Measurements from ENCODE around the gene VSIG10L2.

Gene VSIG10L2

GRCh38 chr11:125929445-125930075, 16.3 kb upstream of the VSIG10L2 start:
- no peak for DNase-seq (ENCODE audit: low read depth)

GRCh38 chr11:125930076-125930450, 15.8 kb upstream of the VSIG10L2 start:
- DNase-seq (ENCODE audit: low read depth) = no peak

DNA sequence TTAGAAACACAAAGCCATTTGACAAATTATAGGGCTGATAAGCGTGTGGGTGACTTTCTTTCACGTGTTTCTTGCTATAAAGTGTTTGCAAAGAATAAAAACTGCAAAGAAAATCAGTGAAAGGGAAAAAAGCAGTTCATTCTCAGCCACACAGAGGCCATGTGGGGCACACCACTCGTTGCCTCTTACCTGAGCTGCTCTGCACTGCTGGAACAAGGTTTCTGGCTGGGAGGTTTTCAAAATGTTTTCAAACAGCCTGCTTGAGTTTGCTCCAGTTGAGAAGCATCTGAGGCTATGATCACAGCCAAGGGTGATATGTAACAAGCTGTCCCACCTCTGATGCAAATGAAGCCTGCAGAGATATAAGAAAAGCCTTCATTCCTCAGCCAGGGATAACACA, 14.7 kb upstream of the VSIG10L2 start:
- DNase-seq (ENCODE audit: low read depth) = no peak

DNA sequence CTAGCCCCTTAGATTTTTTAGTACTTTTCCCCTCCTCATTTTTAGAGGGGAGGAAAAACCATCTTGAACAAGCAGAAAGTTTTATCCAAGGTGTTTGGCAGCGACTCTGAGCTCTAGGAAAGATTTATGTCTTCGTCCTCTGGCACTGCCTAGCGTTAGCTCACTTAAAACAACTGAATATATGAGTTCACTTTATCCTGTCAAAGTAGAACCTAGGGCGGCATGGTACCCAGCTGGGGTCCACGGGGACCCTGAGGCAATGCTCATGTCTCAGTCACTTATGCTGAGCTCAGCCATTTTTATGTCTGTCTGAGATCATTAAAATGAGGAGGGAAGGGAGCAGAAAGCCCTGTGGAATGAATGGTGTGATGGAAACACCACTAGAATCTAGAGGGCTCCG, 14.2 kb upstream of the VSIG10L2 start:
- no peak for DNase-seq (ENCODE audit: low read depth)

DNA sequence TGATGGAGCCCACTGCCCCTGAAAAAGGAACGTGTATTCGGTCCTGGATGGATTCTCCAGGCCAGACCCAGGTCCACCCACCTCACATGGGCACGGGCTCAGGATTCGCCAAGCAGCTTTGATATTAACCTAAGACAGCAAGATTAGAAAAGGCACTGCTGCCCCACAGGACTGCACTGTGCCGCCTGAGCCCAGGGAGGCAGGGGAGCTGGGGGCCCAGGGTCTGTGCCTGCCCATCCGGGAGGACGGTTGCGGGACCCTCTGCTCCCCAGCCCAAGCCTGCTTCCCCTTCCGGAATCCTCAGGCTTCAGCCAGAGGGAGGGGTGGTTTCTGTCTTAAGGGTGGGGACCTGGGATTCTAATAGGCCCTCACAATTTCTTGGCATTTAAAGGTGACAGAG, 13.5 kb upstream of the VSIG10L2 start:
- DNase-seq (ENCODE audit: low read depth) = no peak

DNA sequence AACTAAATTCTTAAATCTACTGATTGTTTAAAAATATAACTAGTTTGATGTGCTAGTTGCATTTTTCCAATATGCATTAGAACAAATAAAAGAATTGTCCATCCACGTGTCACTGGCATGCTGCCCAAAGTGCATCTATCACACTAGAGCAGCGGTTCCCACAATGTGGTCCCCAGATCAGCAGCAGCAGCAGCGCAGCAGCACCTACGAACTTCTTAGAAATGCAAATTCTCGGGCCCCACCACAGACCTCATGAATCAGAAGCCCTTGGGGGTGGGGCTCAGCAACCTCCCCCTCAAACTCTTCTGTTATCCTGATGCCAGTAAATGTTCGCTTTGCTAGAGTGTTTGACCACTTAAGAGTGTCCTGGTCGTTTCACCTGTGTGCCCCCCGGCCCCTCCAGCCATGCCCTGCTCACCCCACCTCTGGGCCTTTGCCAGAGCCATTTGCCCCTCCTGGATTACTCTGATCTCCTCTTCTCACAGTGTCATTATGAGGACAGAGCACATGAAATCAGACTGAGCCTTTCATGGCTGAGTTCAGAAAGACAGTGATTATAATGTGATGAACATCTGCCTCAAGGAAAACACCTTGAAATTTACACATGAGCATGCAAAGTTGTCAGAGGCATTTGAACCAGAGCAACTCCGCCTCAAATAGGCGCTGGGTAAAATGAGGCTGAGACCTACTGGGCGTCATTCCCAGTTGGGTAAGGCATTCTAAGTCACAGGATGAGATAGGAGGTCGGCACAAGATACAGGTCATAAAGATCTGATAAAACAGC, 12.6 kb upstream of the VSIG10L2 start:
- DNase-seq (ENCODE audit: low read depth) = no peak

GRCh38 chr11:125934473-125934872, 11.4 kb upstream of the VSIG10L2 start:
- DNase-seq (ENCODE audit: low read depth) = no peak

GRCh38 chr11:125935056-125935455, 10.8 kb upstream of the VSIG10L2 start:
- no peak for DNase-seq (ENCODE audit: low read depth)

- DNase-seq (ENCODE audit: low read depth) = peak; percentile 5
These were observed 10.1 kb upstream of the VSIG10L2 start for GRCh38 chr11:125935618-125936199.

DNA sequence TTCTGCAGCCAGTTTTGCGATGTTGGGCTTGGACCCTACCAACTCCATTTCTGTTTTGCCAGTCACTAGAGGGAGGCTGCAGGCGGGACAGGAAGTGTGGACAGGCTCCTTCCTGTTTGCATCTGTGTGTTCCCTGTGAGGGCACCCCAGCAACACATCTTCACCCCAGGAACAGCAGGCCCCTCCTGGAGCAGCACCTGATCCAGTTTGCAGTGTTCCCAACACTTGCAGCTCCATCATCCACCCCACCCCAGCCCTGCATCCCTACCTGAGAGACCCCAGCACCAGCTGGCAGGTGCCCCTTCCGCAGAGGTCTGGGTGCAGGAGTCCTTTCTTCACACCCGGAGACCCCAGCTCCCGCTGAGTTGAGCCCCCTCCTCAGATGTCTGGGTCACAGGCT, 7.4 kb upstream of the VSIG10L2 start:
- no peak for DNase-seq (ENCODE audit: low read depth)

DNA sequence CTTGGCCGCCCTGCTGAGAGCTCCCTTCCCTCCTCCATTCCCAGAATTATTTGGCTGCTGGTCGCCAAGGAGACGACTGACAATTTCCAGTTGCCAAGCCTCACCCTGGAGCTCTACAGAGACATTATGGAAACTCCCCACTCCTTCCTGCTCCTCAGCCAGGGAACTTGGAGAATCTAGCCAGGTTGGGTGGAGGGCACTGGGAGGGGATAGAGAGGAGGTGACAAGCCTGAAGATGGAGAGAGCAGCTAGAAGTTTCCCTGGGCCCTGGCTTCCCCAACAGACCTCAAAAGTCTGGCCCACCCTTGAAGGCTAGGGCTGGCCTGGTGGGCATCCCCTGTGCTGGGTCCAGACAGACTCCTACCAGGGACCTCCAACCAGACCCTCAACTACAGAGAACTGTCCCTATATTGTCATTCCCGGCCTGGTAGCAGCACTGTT, 6.7 kb upstream of the VSIG10L2 start:
- no peak for DNase-seq (ENCODE audit: low read depth)

DNA sequence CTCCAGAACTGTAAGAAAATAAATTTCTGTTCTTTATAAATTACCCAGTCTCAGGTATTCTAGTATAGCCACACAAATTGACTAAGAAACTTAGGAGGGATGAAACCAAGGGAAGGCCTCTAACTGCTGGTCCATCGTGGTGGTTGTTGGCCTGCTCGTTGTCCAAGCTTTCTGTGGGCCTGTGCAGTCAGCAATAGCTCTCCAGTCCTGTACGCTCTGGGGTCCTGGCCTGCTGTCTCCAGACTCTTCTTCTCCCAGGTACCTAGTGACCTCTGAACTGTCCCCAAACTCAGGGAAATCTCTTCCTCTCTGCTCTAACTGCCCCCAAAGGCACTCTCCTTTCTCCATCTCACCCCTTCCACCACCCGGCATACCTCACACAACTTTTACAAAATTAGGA, 5.7 kb upstream of the VSIG10L2 start:
- DNase-seq (ENCODE audit: low read depth) = no peak

GRCh38 chr11:125941267-125941618, 4.6 kb upstream of the VSIG10L2 start:
- DNase-seq (ENCODE audit: low read depth) = no peak

- DNase-seq (ENCODE audit: low read depth) = no peak
These were observed 3.9 kb upstream of the VSIG10L2 start for GRCh38 chr11:125941619-125942611.

- no peak for DNase-seq (ENCODE audit: low read depth)
These were observed 2.9 kb upstream of the VSIG10L2 start for GRCh38 chr11:125942771-125943428.

GRCh38 chr11:125943661-125944349, 2.0 kb upstream of the VSIG10L2 start:
- no peak for DNase-seq (ENCODE audit: low read depth)

DNA sequence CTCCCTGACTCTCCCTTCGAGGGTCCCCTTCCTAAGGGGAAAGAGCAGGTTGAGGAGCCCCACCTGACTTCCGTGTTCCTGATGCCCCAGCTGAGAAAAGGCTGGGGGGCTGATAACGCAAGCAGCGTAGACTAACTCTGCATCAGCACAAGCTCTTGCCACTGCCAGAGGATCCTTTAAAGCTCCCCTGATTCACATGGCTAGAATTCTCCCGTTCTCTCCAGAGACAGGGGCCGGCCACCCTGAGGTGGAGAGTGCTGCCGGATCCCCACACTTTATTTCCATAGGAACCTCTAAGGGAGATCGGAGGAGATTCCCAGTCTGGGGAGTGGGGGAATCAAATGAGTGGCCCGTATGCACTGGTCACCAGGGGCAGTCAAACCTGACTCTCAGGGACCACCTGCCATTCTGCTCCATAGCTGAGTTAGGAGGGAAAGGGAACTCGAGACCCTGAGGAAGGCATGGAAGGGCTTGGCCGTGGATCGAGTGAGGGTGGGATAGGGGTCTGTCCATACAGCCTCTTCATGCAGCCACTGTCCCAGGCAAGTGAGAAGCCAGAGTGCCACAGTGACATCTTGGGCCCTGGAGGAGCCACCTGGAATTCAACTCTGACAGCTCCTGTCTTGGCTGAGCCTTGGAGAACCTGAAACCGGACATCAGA, 1.4 kb upstream of the VSIG10L2 start:
- DNase-seq (ENCODE audit: low read depth) = no peak

DNA sequence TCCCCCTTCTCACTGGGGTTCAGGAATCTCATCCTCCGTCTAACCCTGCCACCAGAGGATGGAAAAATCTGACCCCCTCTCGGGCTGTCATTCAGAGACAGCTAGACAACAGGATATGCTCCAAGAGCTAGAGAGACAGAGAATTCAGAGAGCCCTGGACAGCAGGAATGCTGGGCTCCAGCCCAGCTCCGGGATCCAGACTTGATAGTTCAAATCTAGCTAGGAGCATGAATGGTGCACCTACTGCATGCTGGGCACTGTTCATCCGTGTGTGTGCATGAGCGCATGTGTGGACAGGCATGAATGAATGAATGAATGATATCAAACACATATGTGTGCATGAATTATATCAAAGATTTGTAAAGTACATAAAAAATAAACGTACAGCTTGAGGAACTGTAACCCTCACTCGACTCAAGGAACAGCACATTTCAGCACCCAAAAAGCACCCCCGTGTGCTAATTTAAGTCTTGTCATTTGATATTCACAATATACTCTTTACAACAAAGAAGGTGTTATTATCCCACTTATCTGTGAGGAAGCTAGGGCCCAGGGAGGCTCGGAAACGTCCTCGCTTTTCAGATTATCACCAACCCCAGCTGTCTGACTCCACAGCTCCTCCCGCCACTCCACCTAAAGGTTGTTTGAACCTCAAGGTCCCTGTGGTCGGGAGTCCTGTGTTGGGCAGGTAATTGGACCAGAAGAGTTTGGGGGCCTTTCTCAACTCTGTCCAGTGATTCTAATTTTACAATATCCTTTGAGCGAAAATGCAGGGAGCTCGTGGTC, 640 bp upstream of the VSIG10L2 start:
- DNase-seq (ENCODE audit: low read depth) = no peak

DNA sequence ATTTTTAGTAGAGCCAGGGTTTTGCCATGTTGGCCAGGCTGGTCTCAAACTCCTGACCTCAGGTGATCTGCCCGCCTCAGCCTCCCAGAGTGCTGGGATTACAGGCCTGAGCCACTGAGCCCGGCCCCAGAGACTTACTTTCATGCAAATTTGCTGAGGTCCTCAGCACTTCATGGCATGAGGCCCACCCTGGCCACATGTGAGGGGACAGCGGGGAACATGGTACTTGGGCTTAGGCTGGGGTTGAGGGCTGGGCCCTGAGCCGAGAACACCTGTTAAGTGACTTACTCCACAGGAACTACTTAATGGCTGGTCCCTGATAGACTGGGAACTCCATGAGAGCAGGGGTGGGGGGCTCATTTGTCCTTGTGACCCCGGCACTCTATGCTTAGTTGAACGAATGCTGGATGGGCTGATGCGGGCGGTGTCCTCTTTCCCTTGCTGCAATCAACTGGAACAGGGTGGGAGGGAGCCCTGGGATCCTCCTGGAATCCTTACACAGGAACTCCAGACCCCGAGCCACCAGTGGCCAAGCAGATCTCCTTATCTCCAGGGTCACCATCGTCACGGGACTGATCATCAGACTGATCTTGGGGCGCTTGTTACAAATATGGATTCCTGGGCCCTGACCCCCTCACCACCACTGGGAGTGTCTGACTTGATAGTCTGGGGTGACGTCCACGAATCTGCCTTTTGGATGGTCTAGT, 1.0 kb downstream of the VSIG10L2 start:
- no peak for DNase-seq (ENCODE audit: low read depth)

Data from fibroblast of gingiva (primary cell).